Uterus (tissue), 4 donors: ENCODE measurements around the gene METTL1. TPM values are rescaled to one million over a fixed set of nuclear protein-coding genes. Genes with fewer than 3 reads are reported as not detected.

ENCODE experiments used
- DNase-seq, 2 donors: peaks; one replicate each; pipeline ENCODE4 v3.0.0-alpha.2; 2019 to 2020
- H3K27ac ChIP-seq, 2 donors: fragments of 200-600 bp; sonication (generic); 1 replicate in 1 of 2; 2 replicates in 1 of 2; pipeline ENCODE4 v1.5.1; 2016 to 2018
- H3K27me3 ChIP-seq, 2 donors: fragments of 200-600 bp; sonication (generic); one replicate each; pipeline ENCODE4 v1.5.1; 2018 to 2019; ENCODE audit warnings: control low read depth in 1 of 2
- H3K36me3 ChIP-seq, 2 donors: fragments of 200-600 bp; sonication (generic); one replicate each; pipeline ENCODE4 v1.5.1; 2019; ENCODE audit warnings: control low read depth in 1 of 2
- H3K4me1 ChIP-seq, 2 donors: fragments of 200-600 bp; sonication (generic); one replicate each; pipeline ENCODE4 v1.5.1; 2018 to 2019; ENCODE audit warnings: control low read depth in 1 of 2
- H3K4me3 ChIP-seq, 2 donors: fragments of 200-600 bp; sonication (generic); 1 replicate in 1 of 2; 2 replicates in 1 of 2; pipeline ENCODE4 v1.5.1; 2018 to 2019; ENCODE audit warnings: mild to moderate bottlenecking in 1 of 2
- H3K9me3 ChIP-seq, 2 donors: fragments of 200-600 bp; sonication (generic); one replicate each; pipeline ENCODE4 v1.5.1; 2019; ENCODE audit warnings: control low read depth in 1 of 2
- CTCF ChIP-seq, 4 experiments: fragments of 200-600 bp in 2 of 4; fragments of 450-650 bp in 2 of 4; sonication (generic) in 2 of 4; IDR thresholded peaks; one replicate each; pipeline ENCODE4 v1.5.1; 2016 to 2019; ENCODE audit warnings: antibody characterized with exemption in 4 of 4, mild to moderate bottlenecking in 2 of 4, moderate library complexity in 1 of 4
- POLR2A ChIP-seq, 2 donors: fragments of 450-650 bp; IDR thresholded peaks; one replicate each; pipeline ENCODE4 v1.6.1; 2016; ENCODE audit warnings: antibody characterized with exemption in 2 of 2, mild to moderate bottlenecking in 1 of 2, moderate library complexity in 1 of 2
- intact Hi-C: fragments of 100-400 bp; cut with DNase I; formaldehyde crosslinking; loops from one replicate; pipeline ENCODE4 v1.15.1; 2023; ENCODE audit warnings: low total_unique reads
- total RNA-seq, 4 donors: library from RNA; depleted of rRNA in 3 of 4; stranded (reverse); fragments of >200 nt in 3 of 4; gene quantifications; one replicate each; pipeline versions ENCODE4 v1.1.0 to v1.2.4, GENCODE V29; 2014 to 2023
- donor health status: DM: yes; HTN: yes; CAD: no.

Gene METTL1
- total RNA-seq, 4 donors from 2014 or later: 5.1 to 22.4 (median 18.0) TPM

GRCh38 chr12:57734591-57734990, 37.3 kb downstream of the METTL1 start:
- Histone ChIP-seq H3K4me1 (peaks cover 0 to 29% of the 10 kb centered on the region in 2 donors), H3K9me3 (no peaks in the 10 kb centered on the region), H3K4me3 (no peak overlapping the region), H3K27me3 (peaks cover 17 to 29% of the 10 kb centered on the region in 2 donors), H3K27ac (no peak overlapping the region), H3K36me3 (no peaks in the 10 kb centered on the region)
- TF ChIP-seq POLR2A (IDR thresholded peaks at IDR 0.05) (no peak), CTCF (IDR thresholded peaks at IDR 0.05) (no peak)
- no peak for DNase-seq
- intact Hi-C loops: no loop called here

- H3K36me3 ChIP-seq: no peaks in the 10 kb centered on the region
- intact Hi-C loops: no loop called here
- peaks cover 0 to 29% of the 10 kb centered on the region in 2 donors for H3K4me1 ChIP-seq
- H3K4me3 ChIP-seq: no peak overlapping the region
- no peak overlapping the region for H3K27ac ChIP-seq
- no peaks in the 10 kb centered on the region for H3K9me3 ChIP-seq
- TF ChIP-seq POLR2A (IDR thresholded peaks at IDR 0.05) (no peak), CTCF (IDR thresholded peaks at IDR 0.05) (no peak)
- DNase-seq: no peak
- peaks cover 13 to 29% of the 10 kb centered on the region in 2 donors for H3K27me3 ChIP-seq
Measured at GRCh38 chr12:57733928-57734327, 38.0 kb downstream of the METTL1 start.

- Histone ChIP-seq H3K27me3 (peaks cover 6 to 20% of the 10 kb centered on the region in 2 donors), H3K27ac (no peak overlapping the region), H3K4me3 (no peak overlapping the region), H3K36me3 (no peaks in the 10 kb centered on the region), H3K9me3 (no peaks in the 10 kb centered on the region), H3K4me1 (peaks cover 0 to 21% of the 10 kb centered on the region in 2 donors)
- no peak for DNase-seq
- TF ChIP-seq POLR2A (IDR thresholded peaks at IDR 0.05) (no peak), CTCF (IDR thresholded peaks at IDR 0.05) (no peak)
- intact Hi-C loops: no loop called here
Measured at GRCh38 chr12:57732726-57733593, 38.9 kb downstream of the METTL1 start.

- DNase-seq: no peak
- intact Hi-C loops: no loop called here
- Histone ChIP-seq H3K9me3 (no peaks in the 10 kb centered on the region), H3K36me3 (no peaks in the 10 kb centered on the region), H3K4me1 (peaks cover 0 to 14% of the 10 kb centered on the region in 2 donors), H3K27ac (no peak overlapping the region), H3K27me3 (peaks cover 4 to 14% of the 10 kb centered on the region in 2 donors), H3K4me3 (no peak overlapping the region)
- TF ChIP-seq POLR2A (IDR thresholded peaks at IDR 0.05) (no peak), CTCF (IDR thresholded peaks at IDR 0.05) (no peak)
Measured at GRCh38 chr12:57732270-57732669, 39.6 kb downstream of the METTL1 start.

GRCh38 chr12:57731411-57732080, 40.4 kb downstream of the METTL1 start:
- H3K36me3 ChIP-seq: no peaks in the 10 kb centered on the region
- H3K27ac ChIP-seq: no peak overlapping the region
- no peak overlapping the region for H3K4me3 ChIP-seq
- DNase-seq: no peak
- H3K4me1 ChIP-seq: peaks cover 0 to 10% of the 10 kb centered on the region in 2 donors
- intact Hi-C loops: no loop called here
- no peak for TF ChIP-seq CTCF (IDR thresholded peaks at IDR 0.05)
- no peak for TF ChIP-seq POLR2A (IDR thresholded peaks at IDR 0.05)
- H3K27me3 ChIP-seq: peaks cover 0 to 7% of the 10 kb centered on the region in 2 donors
- H3K9me3 ChIP-seq: no peaks in the 10 kb centered on the region
